IMR-90 (cell line): ENCODE data around the gene RBM23. TPM values are rescaled to one million over a fixed set of nuclear protein-coding genes. Genes with fewer than 3 reads are reported as not detected.
A peak's percentile ranks its signal among the peaks of the same experiment; 100 is the strongest.

ENCODE experiments used
- ATAC-seq: fragments of 200-7000 bp; cut with Tn5 transposase; 2 replicates; pipeline ENCODE4 v1.9.1; 2020; ENCODE audit warnings: low read depth, mild to moderate bottlenecking, moderate library complexity
- BruUV-seq: library from RNA; stranded (reverse); fragments of 400-500 nt; replicated peaks from 2 replicates; lab custom pipeline; 2021; lab: Mats Ljungman, UMichigan
- CTCF ChIA-PET: fragments of 300-600 bp; formaldehyde crosslinking; extraction: SDS; loops from one replicate; lab custom pipeline; 2021; ENCODE audit warnings: antibody characterized with exemption; lab: Yijun Ruan, JAX
- POLR2A ChIA-PET: fragments of 300-600 bp; sonication (Branson Sonifier 250); formaldehyde crosslinking; loops from one replicate; lab custom pipeline; 2022; ENCODE audit warnings: antibody characterized with exemption; ENCODE audit not compliant: unreplicated experiment; lab: Charles Lee
- DNase-seq: peaks from one replicate; pipeline ENCODE4 v3.0.0; 2013
- H2AFZ ChIP-seq: replicated peaks from 2 replicates; pipeline ENCODE3; 2013; ENCODE audit warnings: low read length, mild to moderate bottlenecking; ENCODE audit not compliant: poor library complexity
- H2AK5ac ChIP-seq: 2 replicates; pipeline ENCODE4 v1.6.1; 2013; ENCODE audit warnings: low read depth, low read length, inconsistent platforms
- H2AK9ac ChIP-seq: replicated peaks from 2 replicates; pipeline ENCODE3; 2013; ENCODE audit warnings: mild to moderate bottlenecking, low read depth, low read length, moderate library complexity; ENCODE audit not compliant: poor library complexity
- H2BK120ac ChIP-seq: 2 replicates; pipeline ENCODE4 v1.6.1; 2013; ENCODE audit warnings: low read depth, low read length, inconsistent platforms
- H2BK15ac ChIP-seq: 3 replicates; pipeline ENCODE4 v1.6.1; 2013; ENCODE audit warnings: low read depth, low read length, inconsistent platforms
- H2BK20ac ChIP-seq: 2 replicates; pipeline ENCODE4 v1.6.1; 2013; ENCODE audit warnings: low read depth, mild to moderate bottlenecking, inconsistent platforms, low read length, moderate library complexity
- H2BK5ac ChIP-seq: 2 replicates; pipeline ENCODE4 v1.6.1; 2013; ENCODE audit warnings: mild to moderate bottlenecking, low read depth, low read length, inconsistent platforms; ENCODE audit not compliant: poor library complexity, severe bottlenecking
- H3K14ac ChIP-seq: replicated peaks from 2 replicates; pipeline ENCODE4 v1.6.1; 2013; ENCODE audit warnings: low read depth, low read length, inconsistent platforms
- H3K18ac ChIP-seq: 2 replicates; pipeline ENCODE4 v1.6.1; 2013; ENCODE audit warnings: low read depth, low read length, control low read depth
- H3K23ac ChIP-seq: 2 replicates; pipeline ENCODE4 v1.6.1; 2013; ENCODE audit warnings: low read depth, low read length, inconsistent platforms
- H3K27ac ChIP-seq: 2 replicates; pipeline ENCODE4 v1.5.1; 2013; ENCODE audit warnings: mild to moderate bottlenecking, control low read depth, low read length; ENCODE audit not compliant: insufficient read depth
- H3K27me3 ChIP-seq: 2 replicates; pipeline ENCODE4 v1.6.1; 2013; ENCODE audit warnings: low read length; ENCODE audit not compliant: control insufficient read depth, insufficient read depth
- H3K36me3 ChIP-seq: 2 replicates; pipeline ENCODE4 v1.6.1; 2013; ENCODE audit warnings: low read length, mixed read lengths; ENCODE audit not compliant: control insufficient read depth, insufficient read depth
- H3K4ac ChIP-seq: 2 replicates; pipeline ENCODE4 v1.6.1; 2013; ENCODE audit warnings: low read depth, low read length, inconsistent platforms
- H3K4me1 ChIP-seq: 2 replicates; pipeline ENCODE4 v1.6.1; 2013; ENCODE audit warnings: low read length, mixed read lengths; ENCODE audit not compliant: control insufficient read depth, insufficient read depth
- H3K4me2 ChIP-seq: 2 replicates; pipeline ENCODE4 v1.6.1; 2013; ENCODE audit warnings: low read depth, mild to moderate bottlenecking, control low read depth, low read length, moderate library complexity
- H3K4me3 ChIP-seq: 2 replicates; pipeline ENCODE4 v1.5.1; 2013; ENCODE audit warnings: low read depth, mild to moderate bottlenecking, control low read depth, low read length, moderate library complexity; ENCODE audit not compliant: insufficient read depth
- H3K56ac ChIP-seq: 2 replicates; pipeline ENCODE4 v1.6.1; 2013; ENCODE audit warnings: low read length, inconsistent platforms; ENCODE audit not compliant: insufficient read depth; ENCODE audit errors: extremely low read depth
- H3K79me1 ChIP-seq, 2 experiments: 2 replicates each; pipeline ENCODE4 v1.6.1; 2013; ENCODE audit warnings: low read length in 2 of 2, inconsistent platforms in 1 of 2, low read depth in 1 of 2
- H3K9ac ChIP-seq: 2 replicates; pipeline ENCODE4 v1.6.1; 2013; ENCODE audit warnings: low read depth, low read length, control low read depth
- H3K9me1 ChIP-seq: 2 replicates; pipeline ENCODE4 v1.6.1; 2013; ENCODE audit warnings: low read length, inconsistent platforms; ENCODE audit not compliant: insufficient read depth
- H3K9me3 ChIP-seq: 2 replicates; pipeline ENCODE4 v1.6.1; 2013; ENCODE audit warnings: low read length; ENCODE audit not compliant: control insufficient read depth, insufficient read depth
- H4K20me1 ChIP-seq: 2 replicates; pipeline ENCODE4 v1.6.1; 2013; ENCODE audit warnings: low read length, inconsistent platforms; ENCODE audit not compliant: insufficient read depth
- H4K5ac ChIP-seq: 2 replicates; pipeline ENCODE4 v1.6.1; 2013; ENCODE audit warnings: mild to moderate bottlenecking, low read depth, low read length, control low read depth
- H4K8ac ChIP-seq, 2 experiments: 2 replicates each; pipeline ENCODE4 v1.6.1; 2013; ENCODE audit warnings: low read depth in 2 of 2, low read length in 2 of 2, control low read depth in 1 of 2, inconsistent platforms in 1 of 2
- H4K91ac ChIP-seq: 2 replicates; pipeline ENCODE4 v1.6.1; 2013; ENCODE audit warnings: low read depth, low read length, inconsistent platforms; ENCODE audit not compliant: insufficient read depth
- CEBPB ChIP-seq: IDR thresholded peaks from 2 replicates; pipeline ENCODE4 v1.6.1; 2012; ENCODE audit warnings: low read depth, low read length, improper control_type of control experiment
- CHD1 ChIP-seq: IDR thresholded peaks from 2 replicates; pipeline ENCODE4 v1.6.1; 2012; ENCODE audit warnings: low read depth, low read length, improper control_type of control experiment
- ELK1 ChIP-seq: fragments of 150-350 bp; IDR thresholded peaks from 2 replicates; pipeline ENCODE4 v1.6.1; 2016; ENCODE audit warnings: low read depth, mild to moderate bottlenecking, low read length, moderate library complexity, borderline replicate concordance
- FOS ChIP-seq: fragments of 150-350 bp; IDR thresholded peaks from 2 replicates; pipeline ENCODE4 v1.6.1; 2016; ENCODE audit warnings: low read depth, low read length
- MAFK ChIP-seq: IDR thresholded peaks from 2 replicates; pipeline ENCODE4 v1.6.1; 2012; ENCODE audit warnings: low read depth, low read length, improper control_type of control experiment
- MAZ ChIP-seq: IDR thresholded peaks from 2 replicates; pipeline ENCODE4 v1.6.1; 2012; ENCODE audit warnings: low read depth, mild to moderate bottlenecking, low read length, improper control_type of control experiment, moderate library complexity, borderline replicate concordance
- MXI1 ChIP-seq: IDR thresholded peaks from 2 replicates; pipeline ENCODE4 v1.6.1; 2012; ENCODE audit warnings: low read depth, mild to moderate bottlenecking, low read length, moderate library complexity, borderline replicate concordance
- NFE2L2 ChIP-seq: fragments of 150-350 bp; IDR thresholded peaks from 2 replicates; pipeline ENCODE4 v1.6.1; 2016; ENCODE audit warnings: low read depth, mild to moderate bottlenecking, low read length
- POLR2A ChIP-seq: IDR thresholded peaks from 2 replicates; pipeline ENCODE4 v1.6.1; 2012; ENCODE audit warnings: mild to moderate bottlenecking, low read depth, low read length
- SMC3 ChIP-seq: fragments of 150-350 bp; IDR thresholded peaks from 2 replicates; pipeline ENCODE4 v1.6.1; 2016; ENCODE audit warnings: low read depth, mild to moderate bottlenecking, antibody characterized with exemption, low read length, moderate library complexity
- USF2 ChIP-seq: fragments of 150-350 bp; IDR thresholded peaks from 2 replicates; pipeline ENCODE4 v1.6.1; 2017; ENCODE audit warnings: mild to moderate bottlenecking, antibody characterized with exemption, low read length, low read depth
- WGBS, 2 experiments: methylation state at CpG; one replicate each; pipeline versions ENCODE4 v1.1.5 to v1.1.7; 2013; ENCODE audit warnings: missing lambda C conversion rate in 2 of 2; ENCODE audit not compliant: insufficient read length in 1 of 2; ENCODE audit errors: extremely low coverage in 2 of 2; 5-methylcytosine and 5-hydroxymethylcytosine counted together
- dilution Hi-C: fragments of 300-500 bp; cut with HindIII; formaldehyde crosslinking; loops from one replicate; pipeline ENCODE4 v1.14.3; 2018; ENCODE audit warnings: low sequenced_read_pairs; ENCODE audit not compliant: unreplicated experiment
- in situ Hi-C: fragments of 300-500 bp; cut with MboI; formaldehyde crosslinking; loops from 3 replicates; pipeline ENCODE4 v1.14.3; 2019; ENCODE audit warnings: low sequenced_read_pairs, inconsistent platforms, mixed read lengths
- intact Hi-C: fragments of 100-400 bp; cut with micrococcal nuclease; formaldehyde crosslinking; loops from 2 replicates; pipeline ENCODE4 v1.10.0; 2022
- polyA plus RNA-seq, 3 experiments: library from polyadenylated mRNA; depleted of rRNA; stranded (reverse); fragments of >200 nt; gene quantifications; 2 replicates each; pipeline ENCODE4 v1.2.3, GENCODE V29; 2012; ENCODE audit warnings: low replicate concordance in 1 of 3
- total RNA-seq: library from RNA; depleted of rRNA; stranded (reverse); fragments of >200 nt; gene quantifications from 2 replicates; pipeline ENCODE4 v1.2.3, GENCODE V29; 2012

Gene RBM23
- total and polyA plus RNA-seq, 2 of the 4 experiments (the other 2 are of a cell fraction), result 44.7 to 375 TPM

GRCh38 chr14:22852940-22853767 lies 65.8 kb downstream of the RBM23 start (continued):
- no peak for TF ChIP-seq ELK1
- TF ChIP-seq CEBPB, result no peak

GRCh38 chr14:22852599-22852939 lies 66.4 kb downstream of the RBM23 start:
- H3K4me1 ChIP-seq, result peaks cover 36% of the 10 kb centered on the region
- TF ChIP-seq NFE2L2 (no peak), MAZ (no peak), SMC3 (no peak), FOS (no peak), MAFK (no peak), USF2 (no peak), CHD1 (no peak), POLR2A (no peak), MXI1 (no peak), ELK1 (no peak), CEBPB (no peak)

More at GRCh38 chr14:22852599-22852939, 66.4 kb downstream of the RBM23 start:
- Histone ChIP-seq H3K14ac (peak overlapping the region; percentile 69), H2BK15ac (peak overlapping the region; percentile 73; the same call in 1 of the 3 replicates), H2BK120ac (peak overlapping the region; percentile 94), H3K4ac (peak overlapping the region; percentile 95), H3K23ac (peak overlapping the region; percentile 28; the same call in 1 of the 2 replicates), H2AK9ac (peak overlapping the region; percentile 91), H4K5ac (peak overlapping the region; percentile 18; the same call in 1 of the 2 replicates), H3K18ac (peak overlapping the region; percentile 13; the same call in 1 of the 2 replicates), H4K20me1 (peaks cover 7% of the 10 kb centered on the region; the same call in 1 of the 2 replicates), H3K56ac (no peak overlapping the region), H3K9me1 (peaks cover 27% of the 10 kb centered on the region), H3K4me2 (no peak overlapping the region), H2AK5ac (peak overlapping the region; percentile 81; the same call in 1 of the 2 replicates), H3K27ac (peak overlapping the region; percentile 34), H3K9me3 (peaks cover 2% of the 10 kb centered on the region), H4K91ac (peak overlapping the region; percentile 85), H4K8ac (peak overlapping the region; percentile 59 to 80; a peak in 3 of 4 replicates), H3K27me3 (no peaks in the 10 kb centered on the region), H3K9ac (0 out of 2 replicates have a peak overlapping the region, but pooled peaks have one; percentile 19), H3K79me1 (peaks cover 0 to 31% of the 10 kb centered on the region in 2 experiments; a peak in 2 of 4 replicates), H2AFZ (peak overlapping the region; percentile 97), H2BK20ac (peak overlapping the region; percentile 89), H3K36me3 (no peaks in the 10 kb centered on the region), H3K4me3 (no peak overlapping the region), H2BK5ac (peak overlapping the region; percentile 44)
- intact Hi-C loops (loop anchor here (5.0 kb wide), 1 partner anchor 465 kb away; no protein-coding TSS in a partner anchor), dilution Hi-C loops (no loop called here), in situ Hi-C loops (loop anchor here (25.0 kb wide), 1 partner anchor 465 kb away; no protein-coding TSS in a partner anchor)
- DNase-seq (no peak), ATAC-seq (no peak)
- ChIA-PET POLR2A (interaction anchor here (2.4 kb wide), 1 partner anchor 15 kb away, joined by 25 read pairs; the partner anchor contains the start of gene MMP14), CTCF (interaction anchor here (1.0 to 6.8 kb wide), 16 partner anchors 10 to 282 kb away, joined by 3 to 60 read pairs (median 5); partner anchors contain the start of genes LRP10 and MRPL52)
- WGBS, 2 experiments, result no CpG with 5 or more reads among the region's 2 CpGs
- no TSS peak for BruUV-seq
